ENCODE measurements around the gene HSF2BP.
"Not testable (repeated sequence)": the region's sequence is repeated elsewhere in the genome, so short reads cannot be mapped to it uniquely, and the experiment has no call there.

The HSF2BP gene

GRCh38 chr21:43513023-43513422 is 146.3 kb downstream of the HSF2BP start:
- DNase-seq = not testable (repeated sequence)

- not testable (repeated sequence) for DNase-seq
Measured at GRCh38 chr21:43511209-43511608, 148.1 kb downstream of the HSF2BP start.

GRCh38 chr21:43510669-43511068 is 148.6 kb downstream of the HSF2BP start:
- not testable (repeated sequence) for DNase-seq

GRCh38 chr21:43503892-43504291 is 155.4 kb downstream of the HSF2BP start:
- not testable (repeated sequence) for DNase-seq

GRCh38 chr21:43503075-43503750 is 156.1 kb downstream of the HSF2BP start:
- DNase-seq = not testable (repeated sequence)

- DNase-seq = not testable (repeated sequence)
Measured at GRCh38 chr21:43502407-43503071, 156.7 kb downstream of the HSF2BP start.

GRCh38 chr21:43498924-43499323 is 160.4 kb downstream of the HSF2BP start:
- not testable (repeated sequence) for DNase-seq

- DNase-seq = not testable (repeated sequence)
Measured at GRCh38 chr21:43498065-43498464, 161.2 kb downstream of the HSF2BP start.

GRCh38 chr21:43494279-43495012 is 164.8 kb downstream of the HSF2BP start:
- not testable (repeated sequence) for DNase-seq

- not testable (repeated sequence) for DNase-seq
Measured at GRCh38 chr21:43493471-43493870, 165.8 kb downstream of the HSF2BP start.

GRCh38 chr21:43488235-43488634 is 171.1 kb downstream of the HSF2BP start:
- DNase-seq = not testable (repeated sequence)

- DNase-seq = not testable (repeated sequence)
Measured at GRCh38 chr21:43486051-43486450, 173.2 kb downstream of the HSF2BP start.

- not testable (repeated sequence) for DNase-seq
Measured at GRCh38 chr21:43485016-43485415, 174.3 kb downstream of the HSF2BP start.

- DNase-seq = not testable (repeated sequence)
Measured at GRCh38 chr21:43479197-43479596, 180.1 kb downstream of the HSF2BP start.

Data from stimulated activated naive CD4-positive, alpha-beta T cell treated with Interleukin-2 at 50 U/mL for 16 hours (primary cell).